Stimulated activated CD4-positive, alpha-beta T cell treated with anti-CD3 and anti-CD28 coated beads, TNF-alpha, amount 100 ng/mL, for 24 hours (primary cell): ENCODE data around the gene ISYNA1.
"Not testable (repeated sequence)": the region's sequence is repeated elsewhere in the genome, so short reads cannot be mapped to it uniquely, and the experiment has no call there.

Source experiments
- DNase-seq, 3 experiments: peaks; one replicate each; pipeline ENCODE4 v3.0.0-alpha.2; 2020; ENCODE audit warnings: low read depth in 3 of 3

ISYNA1 gene

DNA sequence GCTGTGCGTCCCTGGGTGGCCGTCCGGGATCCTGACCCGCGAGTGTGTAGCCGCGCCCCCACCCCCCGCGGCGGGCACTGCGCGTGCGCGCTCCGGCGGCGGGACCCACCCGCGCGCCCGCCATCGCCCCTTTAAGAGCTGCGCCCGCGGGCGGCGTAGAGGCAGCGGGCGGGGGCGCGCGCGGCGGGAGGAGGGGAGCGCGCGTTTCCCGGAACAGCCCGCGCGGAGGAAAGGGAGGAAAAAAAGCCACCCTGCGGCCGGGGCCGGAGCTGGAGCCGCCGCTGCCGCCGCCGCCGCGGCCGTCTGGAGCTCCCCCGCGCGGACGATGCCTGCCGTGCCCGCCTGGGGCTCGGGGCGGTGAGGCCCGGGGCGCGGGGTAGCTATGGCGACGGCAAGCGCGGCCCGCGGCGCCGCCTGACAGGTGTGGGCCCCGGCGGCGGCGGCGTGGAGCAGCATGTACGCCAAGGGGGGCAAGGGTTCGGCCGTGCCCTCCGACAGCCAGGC is 18.7 kb downstream of the ISYNA1 start, which contains the start of gene SSBP4:
Gene SSBP4, plus strand, starts transcription at position 204 of the 504 bp plus-strand sequence. Its CDS starts 251 bp downstream, at position 455.
- DNase-seq = peak in 2 of 3 experiments; percentile 53 to 67

DNA sequence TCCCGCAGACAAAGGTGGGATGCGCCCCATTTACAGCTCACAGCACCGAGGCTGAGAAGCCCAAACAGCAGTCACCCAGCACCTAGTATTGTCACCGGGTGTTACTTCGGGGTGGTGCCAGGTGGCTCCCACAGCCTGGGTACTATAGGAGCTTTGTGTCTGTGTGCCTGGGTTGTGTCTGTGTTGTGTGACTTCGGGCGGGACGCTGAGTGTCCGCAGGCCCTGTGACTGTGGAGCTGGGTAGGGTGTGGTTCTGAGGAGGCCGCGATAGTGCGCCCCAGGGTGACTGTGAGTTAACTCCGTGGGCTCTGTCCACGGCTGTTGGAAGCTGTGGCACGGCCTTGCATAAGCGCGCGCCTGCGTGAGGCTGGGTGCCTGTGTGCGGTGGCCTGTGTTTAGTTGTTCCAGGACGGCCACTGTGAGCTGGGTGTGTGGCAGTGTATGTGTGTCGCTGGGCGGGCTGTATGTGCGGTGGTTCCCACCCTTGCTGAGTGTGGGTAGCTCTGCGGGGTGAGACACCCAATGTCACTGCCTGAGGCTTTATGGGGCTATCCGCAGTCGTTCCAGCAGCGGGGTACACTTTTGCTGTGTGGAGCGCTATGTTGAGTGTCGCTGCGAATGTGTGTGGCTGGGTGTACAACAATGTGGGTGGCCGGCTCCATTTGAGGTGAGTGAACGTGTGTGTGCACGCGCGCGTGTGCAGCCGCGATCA is 19.3 kb downstream of the ISYNA1 start:
- DNase-seq = no peak

DNA sequence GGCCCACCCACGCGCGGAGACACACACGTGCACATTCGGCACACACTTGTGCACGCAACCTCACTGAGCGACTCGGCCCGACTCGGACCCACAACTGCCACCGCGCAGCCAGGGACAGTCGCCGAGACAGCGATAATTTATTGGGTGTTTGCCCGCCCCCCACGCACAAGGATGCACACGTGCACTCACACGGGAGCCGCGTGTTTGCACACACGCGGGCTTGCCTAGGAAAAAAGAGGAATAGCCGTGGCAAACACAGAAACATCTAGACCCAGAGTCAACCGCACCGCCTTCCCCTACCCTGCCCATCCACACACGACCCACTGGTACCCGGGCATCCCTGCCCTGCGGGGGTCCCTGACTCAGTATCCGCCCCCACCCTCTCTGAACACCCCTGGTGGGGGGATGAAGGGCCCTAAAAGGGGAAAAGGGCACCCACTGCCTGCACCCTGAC is 19.9 kb downstream of the ISYNA1 start:
- no peak for DNase-seq

DNA sequence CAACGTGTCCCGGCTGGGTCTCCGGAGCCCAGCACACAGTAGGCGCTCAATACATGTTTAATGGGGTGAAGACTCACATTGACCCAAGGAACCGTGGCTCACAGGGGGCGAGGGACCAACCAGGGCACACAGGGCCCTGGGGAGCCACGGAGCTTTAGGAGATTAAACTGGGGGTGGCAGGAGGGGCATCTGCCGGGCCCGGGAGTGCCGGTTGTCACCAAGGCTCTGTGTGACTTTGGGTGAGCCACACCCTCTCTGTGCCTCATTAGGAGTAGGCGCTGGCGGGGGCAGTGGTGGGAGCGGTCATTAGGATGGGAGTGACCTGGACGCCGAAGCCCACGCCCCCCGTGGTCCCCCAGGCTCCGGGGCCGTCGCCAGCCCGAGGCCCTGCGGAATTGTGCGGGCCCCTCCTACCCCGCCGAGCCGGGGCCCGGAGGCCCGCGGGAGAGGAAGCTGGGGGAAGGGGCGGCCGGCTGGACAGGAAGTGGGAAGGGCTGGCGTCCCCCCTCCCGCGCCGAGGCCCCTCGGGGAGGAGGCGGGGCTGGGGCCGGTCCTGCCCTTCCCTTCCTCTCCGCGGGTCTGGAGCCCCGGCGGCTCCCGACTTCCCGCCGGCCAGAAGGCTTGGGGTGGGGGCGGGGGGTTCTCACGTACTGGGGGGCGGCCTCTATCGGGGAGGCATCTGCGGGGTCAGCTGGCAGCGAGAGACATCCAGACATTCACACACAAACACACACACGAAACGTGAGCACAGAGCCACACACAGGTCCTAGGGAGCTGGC is 20.5 kb downstream of the ISYNA1 start:
- no peak for DNase-seq

DNA sequence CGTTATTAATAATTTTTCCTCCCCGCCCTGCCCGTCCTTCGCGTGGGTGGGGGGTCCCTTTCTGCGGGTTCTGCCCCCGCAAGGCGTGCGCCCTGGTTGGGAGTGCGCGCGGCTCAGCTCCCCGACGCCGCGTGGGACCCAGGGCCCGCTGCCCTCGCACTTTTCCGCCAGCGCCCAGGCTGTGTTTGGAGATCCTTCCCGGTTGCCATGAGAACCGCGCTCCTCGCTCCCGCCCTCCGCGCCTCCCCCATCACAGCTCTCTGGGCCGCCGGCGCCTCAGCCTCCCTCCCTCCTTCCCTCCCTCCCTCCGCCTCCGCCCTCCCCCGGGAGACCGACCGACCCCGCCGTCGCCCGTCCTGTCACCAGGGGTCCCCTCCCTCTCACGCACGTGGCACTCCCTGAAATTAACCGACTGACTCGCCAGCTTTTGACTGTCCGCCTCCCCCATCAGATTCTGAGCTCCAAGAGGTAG is 21.1 kb downstream of the ISYNA1 start:
- peak in 1 of 3 experiments; percentile 70 for DNase-seq

DNA sequence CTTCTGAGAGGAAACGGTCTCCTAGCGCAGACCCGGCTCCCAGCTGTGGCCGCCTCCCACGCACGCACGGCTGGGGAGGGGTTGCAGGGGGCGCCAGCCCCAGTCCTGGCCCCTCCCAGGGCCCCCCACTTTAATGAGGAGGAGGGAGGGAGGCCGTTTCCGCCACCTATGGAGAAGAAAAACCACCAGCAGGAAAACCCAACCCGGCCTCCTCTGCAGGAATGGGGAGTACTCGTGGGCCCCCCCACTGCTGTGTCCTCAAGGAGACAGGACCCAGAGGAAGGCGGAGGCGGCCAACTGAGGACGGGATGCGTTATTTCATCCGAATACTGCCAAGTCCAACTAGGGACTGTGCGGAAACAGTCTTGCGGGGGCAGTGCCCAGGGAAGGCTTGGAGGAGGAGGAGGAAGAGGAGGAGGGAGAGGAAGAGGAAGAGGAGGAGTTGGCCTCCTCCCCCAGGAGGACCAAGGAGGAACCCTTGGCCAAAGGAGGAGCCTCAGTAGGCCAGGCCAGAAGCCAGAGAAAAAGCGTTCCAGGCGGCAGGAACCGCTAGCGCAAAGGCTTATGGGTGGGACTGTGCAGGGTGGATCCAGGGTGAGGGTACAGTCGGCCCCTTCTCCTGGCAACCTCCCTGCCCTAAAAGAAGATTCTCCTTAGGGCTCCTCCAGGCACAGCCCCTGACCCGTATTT is 22.6 kb downstream of the ISYNA1 start:
- DNase-seq = no peak

DNA sequence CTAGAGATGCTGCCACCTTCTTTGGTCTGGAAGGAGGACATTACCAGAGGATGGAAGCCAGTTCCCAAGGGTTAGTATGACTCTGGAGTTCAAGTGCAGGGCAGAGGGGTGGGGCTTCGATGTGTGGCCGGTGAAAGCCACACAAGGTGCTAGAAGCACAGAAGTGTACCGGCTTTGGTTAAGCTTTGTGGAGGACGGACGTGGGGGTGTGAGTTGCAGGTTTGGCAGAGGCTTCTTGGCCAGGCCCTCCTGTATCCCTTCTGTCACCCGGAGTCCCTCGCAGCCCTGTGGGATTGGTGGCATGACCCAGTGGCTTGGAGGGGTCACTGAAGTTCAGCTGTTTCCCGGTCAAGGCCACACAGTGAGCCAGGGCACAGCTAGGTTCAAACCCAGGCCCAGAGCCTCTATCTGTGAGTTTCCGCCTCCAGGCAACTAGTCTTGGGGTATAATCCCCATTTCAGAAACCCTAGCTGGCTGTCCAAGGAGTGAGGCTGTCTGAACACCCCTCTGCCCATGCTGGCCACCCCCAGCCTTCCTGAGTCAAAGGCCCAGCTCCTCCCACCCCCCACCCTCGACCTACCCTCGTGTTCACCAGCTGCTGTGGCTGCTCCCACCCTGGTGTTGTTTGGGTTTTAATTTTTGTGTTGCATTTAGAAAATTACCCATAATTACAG is 23.3 kb downstream of the ISYNA1 start:
- DNase-seq = no peak

DNA sequence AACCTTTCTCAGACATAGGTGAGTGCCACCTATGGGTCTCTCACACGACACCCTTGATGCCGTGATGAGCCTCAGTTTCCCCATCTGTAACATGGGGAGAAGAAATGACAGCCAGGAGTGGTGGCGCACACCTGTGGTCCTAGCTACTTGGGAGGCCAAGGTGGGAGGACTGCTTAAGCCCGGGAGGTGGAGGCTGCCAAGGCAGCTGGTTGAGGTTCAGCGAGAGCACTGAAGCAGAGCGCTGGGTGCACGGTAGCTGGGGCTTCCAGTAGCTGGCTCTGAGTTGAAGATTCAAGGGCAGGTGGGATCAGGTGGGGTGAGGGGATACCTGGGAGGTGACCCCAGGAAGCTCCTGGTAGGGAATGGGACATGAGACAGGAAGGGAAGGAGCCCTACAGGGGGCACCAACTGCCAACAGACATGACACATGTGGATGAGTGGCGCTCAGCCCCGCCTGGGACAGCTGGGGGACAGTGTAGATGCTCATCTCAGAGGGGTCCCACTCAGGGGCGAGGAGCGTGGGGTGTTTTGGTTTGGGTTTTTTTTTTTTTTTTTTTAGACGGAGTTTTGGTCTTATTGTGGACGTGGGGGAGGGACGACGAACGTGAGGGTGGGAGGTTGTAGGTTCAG is 25.2 kb downstream of the ISYNA1 start:
- DNase-seq = no peak

DNA sequence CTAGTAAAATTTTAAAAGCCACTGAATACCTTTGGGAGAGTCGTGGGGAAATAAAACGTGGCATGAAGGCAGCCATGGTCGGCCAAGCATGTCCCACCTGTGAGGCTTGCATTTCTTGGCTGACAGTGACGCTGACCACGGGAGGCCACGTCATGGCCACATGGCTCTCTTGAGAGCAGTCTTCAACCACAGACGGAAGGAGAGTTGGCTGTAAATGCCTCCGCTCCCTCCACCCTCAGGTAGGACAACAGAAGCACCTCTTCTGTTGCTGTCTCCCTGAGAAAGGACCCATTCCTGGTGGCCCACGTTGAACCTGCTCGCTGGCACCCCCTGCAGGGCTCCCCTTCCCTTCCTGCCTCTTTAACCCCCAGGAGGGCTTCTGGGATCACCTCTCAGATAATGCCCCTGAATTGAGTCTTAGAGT is 29.9 kb downstream of the ISYNA1 start:
- no peak for DNase-seq

DNA sequence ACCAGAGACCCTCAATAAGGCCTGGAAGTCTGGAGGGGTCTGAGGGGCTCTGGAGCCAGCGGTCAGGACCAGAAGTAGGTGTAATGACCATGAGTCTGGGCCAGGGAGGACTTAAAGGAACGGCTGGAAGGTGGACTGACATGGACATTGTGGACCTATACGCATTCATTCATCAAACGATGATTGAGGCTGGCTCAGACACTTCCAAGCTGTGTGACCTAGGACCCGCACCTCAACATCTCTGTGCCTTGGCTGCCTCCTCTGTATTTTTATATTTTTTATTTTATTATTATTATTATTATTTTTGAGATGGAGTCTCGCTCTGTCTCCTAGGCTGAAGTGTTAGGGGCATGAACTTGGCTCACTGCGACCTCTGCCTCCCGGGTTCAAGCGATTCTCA is 31.2 kb downstream of the ISYNA1 start:
- no peak for DNase-seq

DNA sequence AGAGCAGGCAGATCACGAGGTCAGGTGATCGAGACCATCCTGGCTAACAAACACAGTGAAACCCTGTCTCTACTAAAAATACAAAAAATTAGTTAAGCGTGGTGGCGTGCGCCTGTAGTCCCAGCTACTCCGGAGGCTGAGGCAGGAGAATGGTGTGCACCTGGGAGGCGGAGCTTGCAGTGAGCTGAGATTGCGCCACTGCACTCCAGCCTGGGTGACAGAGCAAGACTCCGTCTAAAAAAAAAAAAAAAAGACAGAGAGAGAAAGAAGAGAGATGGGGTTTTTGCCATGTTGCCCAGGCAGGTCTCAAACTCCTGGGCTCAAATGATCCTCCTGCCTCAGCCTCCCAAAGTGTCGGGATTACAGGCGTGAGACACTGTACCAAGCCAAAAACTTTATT is 32.2 kb downstream of the ISYNA1 start:
- DNase-seq = not testable (repeated sequence)

DNA sequence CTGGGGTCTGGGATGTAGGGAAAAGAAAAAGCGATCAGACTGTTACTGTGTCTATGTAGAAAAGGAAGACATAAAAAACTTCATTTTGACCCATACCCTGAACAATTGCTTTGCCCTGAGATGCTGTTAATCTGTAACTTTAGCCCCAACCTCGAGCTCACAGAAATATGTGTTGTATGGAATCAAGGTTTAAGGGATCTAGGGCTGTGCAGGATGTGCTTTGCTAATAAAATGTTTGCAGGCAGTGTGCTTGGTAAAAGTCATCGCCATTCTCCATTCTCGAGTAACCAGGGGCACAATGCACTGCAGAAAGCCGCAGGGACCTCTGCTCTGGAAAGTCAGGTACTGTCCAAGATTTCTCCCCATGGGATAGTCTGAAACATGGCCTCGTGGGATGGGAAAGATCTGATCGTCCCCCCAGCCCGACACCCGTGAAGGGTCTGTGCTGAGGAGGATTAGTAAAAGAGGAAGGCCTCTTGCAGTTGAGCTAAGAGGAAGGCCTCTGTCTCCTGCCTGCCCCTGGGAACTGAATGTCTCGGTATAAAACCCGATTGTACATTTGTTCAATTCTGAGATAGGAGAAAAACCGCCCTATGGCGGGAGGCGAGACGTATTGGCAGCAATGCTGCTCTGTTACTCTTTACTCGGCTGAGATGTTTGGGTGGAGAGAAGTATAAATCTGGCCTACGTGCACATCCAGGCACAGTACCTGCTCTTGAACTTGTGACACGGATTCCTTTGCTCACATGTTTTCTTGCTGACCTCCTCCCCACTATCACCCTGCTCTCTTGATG is 35.3 kb downstream of the ISYNA1 start:
- DNase-seq = not testable (repeated sequence)

DNA sequence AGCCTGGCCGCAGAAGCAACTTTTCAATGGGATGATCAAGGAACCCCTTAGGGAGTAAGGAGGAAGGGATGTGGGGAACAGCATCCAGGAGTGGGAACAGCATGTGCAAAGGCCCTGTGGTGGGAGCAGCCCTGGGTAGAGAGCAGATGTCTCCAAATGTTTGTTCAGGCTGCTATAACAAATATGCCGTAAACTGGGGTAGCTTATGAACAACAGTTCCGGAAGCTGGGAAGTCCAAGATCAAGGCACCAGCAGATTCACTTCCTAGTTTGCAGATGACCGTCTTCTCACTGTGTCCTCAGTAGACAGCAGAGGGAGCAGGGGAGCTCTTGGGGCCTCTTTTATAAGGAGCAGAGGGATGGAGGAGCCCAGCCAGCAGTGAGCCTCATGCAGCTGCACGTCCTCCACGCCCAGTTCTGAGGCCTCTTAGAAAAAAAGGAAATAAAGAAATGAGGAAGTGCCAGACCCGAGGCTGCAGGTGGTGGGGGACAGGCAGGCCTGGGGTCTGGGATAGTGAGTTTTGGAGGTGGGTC is 36.3 kb downstream of the ISYNA1 start:
- DNase-seq = no peak

DNA sequence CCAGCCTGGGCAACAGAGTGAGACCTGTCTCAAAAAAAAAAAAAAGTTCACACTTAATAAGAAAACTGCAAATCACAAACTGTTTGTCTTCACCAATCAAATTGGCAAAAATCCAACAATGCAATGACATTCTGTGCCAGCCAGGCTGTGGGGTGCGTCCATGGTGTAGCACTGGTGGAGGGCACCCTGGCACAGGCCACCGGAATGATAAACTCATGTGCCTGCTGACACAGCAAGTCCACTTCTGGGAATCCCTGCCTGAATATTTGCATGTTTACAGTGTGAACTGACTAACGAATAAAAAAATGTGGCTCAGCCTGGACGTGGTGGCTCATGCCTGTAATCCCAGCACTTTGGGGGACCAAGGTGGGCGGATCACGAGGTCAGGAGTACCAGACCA is 38.9 kb downstream of the ISYNA1 start:
- no peak for DNase-seq

DNA sequence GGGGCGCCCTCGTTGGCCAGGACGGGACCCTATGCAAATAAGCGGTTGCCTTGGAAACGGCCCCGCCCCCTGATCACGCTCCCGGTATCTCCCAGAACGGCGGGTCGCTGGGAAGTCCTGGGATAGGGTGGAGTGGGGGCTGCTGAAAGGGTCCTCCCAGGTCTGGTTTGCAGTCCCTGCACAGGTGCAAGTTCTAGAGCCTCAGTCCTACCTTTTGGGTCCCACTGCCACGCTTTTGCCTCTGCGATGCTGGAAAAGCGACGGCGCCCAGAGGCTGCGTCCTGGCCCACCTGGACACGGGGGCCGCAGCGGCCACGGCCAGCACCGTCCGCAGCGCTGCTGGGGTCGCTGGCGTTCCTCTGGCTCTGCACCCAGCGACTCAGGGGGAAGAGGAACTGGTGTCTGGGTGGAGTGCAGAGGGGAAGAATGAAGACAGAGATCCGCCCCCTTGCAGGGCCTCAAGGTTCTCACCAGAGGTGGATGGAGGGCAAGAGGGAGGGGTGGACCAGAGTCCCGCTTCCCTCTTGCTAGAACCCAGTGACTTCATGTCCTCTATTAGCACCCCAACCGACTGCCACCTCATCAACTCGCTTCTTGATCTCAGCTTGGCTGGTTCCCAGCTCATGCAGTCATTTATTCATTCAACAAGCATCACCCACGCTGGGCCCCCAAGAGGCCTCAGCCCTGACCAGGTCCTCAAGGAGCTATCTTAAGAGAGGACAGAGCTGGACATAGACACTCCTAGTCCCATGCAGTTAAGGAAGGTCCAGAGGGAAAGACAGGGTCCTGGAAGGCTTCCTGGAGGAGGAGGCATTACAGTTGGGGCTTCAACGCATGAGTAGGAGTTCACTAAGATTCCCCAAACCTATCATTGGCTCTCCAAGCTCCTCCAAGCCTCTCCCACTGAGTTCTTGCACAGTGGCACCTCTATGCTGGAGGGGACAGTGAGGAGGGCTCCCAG is 40.4 kb downstream of the ISYNA1 start, which contains the start of gene LRRC25:
Gene LRRC25, minus strand, starts transcription at position 381 of the 961 bp plus-strand sequence. CDS start 659 bp downstream, outside the sequence.
- DNase-seq = no peak

DNA sequence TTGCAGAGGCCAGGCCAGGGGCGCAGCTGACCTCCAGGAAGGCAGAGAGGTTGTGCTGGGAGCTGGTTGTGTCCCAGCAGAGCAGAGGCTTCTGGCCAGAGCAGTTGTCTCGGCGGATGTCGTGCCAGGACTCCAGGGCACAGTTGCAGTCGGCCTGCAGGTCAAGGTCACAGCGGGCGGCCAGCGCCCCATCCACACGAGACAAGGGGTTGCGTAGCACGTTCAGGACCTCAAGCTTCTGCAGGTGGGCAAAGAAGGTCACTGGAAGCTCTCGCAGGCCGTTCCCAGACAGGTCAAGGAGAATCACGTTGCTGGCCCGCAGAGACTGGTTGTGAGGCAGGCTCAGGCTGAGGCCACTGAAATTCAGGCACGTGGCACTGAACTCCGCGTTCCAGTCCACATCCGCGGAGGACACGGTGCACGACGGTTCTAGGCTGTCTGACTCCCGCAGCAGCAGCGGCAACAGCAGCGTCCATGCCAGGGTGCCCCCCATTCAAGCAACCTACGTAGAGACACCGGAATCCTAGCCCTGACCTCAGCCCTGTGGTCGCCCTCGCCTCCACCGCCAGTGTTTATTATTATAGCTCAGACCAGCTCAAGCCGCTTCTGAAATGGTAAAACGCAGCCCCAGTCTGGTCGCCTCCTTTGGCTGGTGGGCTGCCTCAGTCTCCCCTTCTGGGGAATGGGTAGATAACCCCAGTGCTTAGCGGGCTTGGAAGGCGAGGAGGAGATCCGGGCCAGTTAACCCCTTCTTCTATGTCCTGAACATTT is 41.3 kb downstream of the ISYNA1 start:
- DNase-seq = no peak

DNA sequence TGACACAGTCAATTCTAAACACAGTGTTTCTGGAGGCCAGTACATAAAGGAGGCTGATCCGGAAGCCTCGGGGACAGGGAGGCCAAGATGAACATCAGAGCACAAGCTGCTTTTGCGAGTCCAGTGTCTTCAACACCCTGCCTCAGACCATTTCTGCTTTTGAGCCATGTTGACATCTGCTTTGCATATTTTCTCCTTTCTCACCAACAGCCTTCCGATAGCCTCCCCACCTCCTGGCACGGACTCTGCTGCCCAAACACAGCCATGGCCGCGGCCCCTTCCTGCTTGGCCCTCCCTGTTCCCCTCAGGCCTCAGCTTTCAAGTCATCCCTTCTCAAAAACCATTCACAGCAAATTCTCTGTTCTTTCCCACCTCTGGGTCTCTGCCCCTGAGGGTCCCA is 44.1 kb downstream of the ISYNA1 start:
- DNase-seq = no peak

DNA sequence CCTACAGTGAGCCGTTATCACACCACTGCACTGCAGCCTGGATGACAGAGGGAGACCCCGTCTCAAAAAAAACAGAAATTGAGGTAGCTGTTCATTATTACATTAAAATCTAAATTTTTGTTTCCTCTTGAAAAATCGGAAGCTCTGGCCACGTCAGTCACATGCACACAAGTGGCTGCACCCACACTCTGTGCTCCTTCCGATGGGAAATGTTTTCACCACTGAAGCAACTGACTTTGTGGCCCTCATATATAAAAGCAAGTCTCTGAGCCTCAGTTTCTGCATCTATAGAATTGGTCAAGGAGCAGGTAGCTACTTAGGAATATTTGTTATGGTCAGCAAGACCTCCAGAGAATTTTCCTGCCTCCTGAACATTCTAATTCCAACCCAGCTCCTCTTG is 45.0 kb downstream of the ISYNA1 start:
- DNase-seq = no peak
